Measurements from ENCODE around the gene COPS2.
"Not testable (repeated sequence)": the region's sequence is repeated elsewhere in the genome, so short reads cannot be mapped to it uniquely, and the experiment has no call there.

COPS2 gene

DNA sequence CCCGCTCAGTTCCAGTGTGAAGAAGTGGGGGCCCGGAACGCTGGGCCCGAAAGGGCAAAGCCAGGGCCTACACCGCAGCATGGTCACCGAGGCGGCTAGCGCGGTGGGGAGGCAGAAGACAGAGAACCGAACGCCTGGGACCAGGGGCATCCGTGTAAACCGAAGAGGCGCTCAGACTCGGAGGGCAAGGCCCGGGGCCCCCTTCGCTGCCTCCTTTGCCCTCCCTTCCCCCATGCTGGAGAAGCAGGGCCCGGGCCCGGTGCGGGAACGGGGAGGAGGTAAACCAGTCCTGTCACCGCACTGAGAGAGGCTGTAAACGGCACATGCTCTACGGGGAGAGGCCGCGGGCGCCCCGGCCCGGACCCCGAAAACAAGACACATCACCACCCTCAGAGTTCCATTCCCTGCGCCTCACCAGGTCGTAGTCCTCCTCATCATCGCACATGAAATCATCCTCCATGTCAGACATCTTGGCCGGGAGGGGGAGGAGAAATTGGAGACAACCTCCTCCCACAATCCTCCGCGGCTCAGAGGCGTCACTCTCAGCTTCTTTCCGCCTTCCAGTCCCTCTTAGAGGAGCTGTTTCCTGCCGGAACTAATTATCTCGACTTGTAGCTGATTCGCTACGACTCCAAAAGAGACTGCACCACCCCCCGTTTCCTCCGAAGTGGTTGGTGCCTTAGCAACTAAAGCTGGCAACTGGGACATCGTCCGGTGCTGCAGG is at the start of gene COPS2:
COPS2 (minus strand) TSS at position 490 of the 724 bp plus-strand sequence; CDS start at position 469, 21 bp downstream.
- peak; percentile 98 for DNase-seq

DNA sequence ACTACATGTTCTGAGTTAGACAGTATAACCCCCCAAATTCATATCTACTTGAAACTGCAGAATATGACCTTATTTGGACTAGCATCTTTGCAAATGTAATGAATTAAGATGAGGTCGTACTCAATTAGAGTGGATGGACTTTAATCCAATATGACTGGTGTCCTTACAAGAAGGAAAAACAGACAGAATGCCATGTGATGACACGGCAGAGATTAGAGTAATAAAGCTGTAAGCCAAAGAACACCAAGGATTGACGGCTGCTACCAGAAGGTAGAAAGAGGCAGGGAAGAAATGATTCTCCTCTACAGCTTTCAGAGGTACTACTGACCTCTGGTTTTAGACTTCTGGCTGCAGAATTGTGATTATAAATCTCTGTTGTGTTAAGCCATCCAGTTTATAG is 44.9 kb upstream of the COPS2 start:
- DNase-seq = no peak

DNA sequence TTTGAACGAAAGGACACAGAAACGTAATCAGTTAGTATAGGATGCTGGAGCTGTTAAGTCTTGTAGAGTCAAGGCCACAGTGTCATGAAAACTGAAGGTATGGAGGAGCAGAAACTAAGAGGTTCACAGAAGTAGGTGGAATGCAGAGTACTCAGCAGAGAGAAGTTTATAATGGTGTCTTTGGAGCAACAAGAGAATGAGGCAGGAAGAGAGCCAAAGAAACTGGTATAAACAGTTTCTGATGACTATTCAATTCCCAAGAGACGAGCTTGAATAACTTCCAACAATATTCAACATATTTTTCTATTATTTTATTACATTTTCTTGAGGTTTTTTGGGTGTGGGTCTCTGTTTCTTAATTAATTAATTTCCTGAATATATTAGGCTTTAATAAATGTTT is 44.3 kb upstream of the COPS2 start:
- no peak for DNase-seq

DNA sequence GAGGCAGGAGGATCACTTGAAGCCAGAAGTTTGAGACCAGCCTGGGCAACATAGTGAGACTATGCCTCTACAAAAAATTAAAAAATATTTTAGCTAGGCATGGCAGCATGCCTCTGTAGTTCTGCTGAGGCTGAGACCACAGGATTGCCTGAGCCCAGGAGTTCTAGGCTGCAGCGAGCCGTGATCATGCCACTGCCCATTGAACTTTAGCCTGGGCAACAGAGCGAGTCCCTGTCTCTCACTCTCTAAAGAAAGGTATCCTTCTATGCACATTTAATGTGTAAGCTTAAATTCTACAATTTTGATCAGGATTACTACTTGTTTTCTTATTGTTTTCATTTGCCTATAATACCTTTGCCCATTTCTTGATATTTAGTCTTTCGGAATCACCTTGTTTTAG is 41.5 kb upstream of the COPS2 start:
- no peak for DNase-seq

DNA sequence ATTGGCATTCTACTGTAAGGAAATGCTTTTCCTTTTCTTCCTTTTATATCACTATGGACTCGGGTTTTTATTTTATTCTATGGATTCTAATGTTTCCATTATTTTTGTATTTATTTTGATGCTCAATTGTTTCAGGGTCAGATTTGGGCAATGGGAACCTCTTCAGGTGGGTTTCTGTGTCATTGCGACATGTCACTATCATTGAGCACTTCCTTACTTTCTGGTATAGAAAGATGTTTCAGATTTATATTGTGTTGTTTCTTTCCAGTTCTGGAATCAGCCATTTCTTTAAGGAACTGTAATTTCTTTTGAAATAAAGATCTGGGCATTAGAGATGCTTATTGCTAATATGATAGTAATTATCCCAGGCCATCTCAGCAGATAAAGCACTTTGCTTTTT is 36.5 kb upstream of the COPS2 start:
- no peak for DNase-seq

DNA sequence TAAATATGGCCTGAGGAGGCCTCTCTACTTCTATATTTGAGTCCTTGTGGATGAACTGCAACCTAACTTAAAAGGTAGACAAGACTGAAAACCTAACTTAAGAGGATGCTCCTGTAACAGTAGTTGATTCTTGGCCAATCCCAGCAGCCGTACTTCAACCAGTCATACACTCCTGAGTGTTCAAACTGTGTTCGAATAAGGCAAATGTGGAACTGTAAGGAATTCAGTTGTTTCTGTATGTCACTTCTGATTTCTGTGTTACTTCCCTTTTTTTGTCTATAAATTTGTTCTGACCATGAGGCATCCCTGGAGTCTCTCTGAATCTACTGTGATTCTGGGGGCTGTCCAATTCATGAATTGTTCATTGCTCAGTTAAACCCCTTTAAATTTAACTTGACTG is 35.2 kb upstream of the COPS2 start:
- DNase-seq = no peak

DNA sequence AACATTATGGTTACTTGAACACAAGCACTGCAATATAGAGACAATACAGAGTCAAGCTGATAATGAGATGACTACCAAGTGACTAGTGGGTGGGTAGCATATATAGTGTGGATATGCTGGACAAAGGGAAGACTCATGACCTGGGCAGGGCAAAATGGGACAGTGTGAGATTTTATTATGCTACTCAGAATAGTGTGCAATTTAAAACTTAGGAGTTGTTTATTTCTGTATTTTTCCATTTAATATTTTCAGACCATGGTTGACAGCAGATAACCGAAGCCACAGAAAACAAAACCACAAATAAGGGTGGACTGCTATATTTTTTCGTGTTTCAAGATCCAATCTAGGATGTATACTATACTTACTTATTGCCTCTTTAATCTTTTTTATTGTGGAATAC is 34.2 kb upstream of the COPS2 start:
- no peak for DNase-seq

DNA sequence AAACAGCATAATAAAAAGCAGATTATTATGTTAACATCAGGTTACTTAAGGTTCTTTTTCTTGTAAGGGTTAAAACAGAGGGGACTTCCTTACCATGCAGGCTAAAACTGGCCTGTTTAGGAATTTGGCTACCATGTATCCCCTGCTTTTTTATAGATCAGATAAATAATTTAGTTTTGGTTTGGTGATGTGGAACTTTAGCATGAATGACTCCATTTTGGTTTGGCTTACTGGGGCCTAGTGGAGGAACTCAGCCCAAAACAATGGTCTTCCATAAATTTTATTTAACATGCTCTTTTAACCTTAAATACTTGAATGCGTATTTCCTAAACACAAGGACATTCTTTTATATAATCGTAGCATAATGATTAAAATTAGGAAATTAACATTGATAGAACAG is 33.5 kb upstream of the COPS2 start:
- no peak for DNase-seq

DNA sequence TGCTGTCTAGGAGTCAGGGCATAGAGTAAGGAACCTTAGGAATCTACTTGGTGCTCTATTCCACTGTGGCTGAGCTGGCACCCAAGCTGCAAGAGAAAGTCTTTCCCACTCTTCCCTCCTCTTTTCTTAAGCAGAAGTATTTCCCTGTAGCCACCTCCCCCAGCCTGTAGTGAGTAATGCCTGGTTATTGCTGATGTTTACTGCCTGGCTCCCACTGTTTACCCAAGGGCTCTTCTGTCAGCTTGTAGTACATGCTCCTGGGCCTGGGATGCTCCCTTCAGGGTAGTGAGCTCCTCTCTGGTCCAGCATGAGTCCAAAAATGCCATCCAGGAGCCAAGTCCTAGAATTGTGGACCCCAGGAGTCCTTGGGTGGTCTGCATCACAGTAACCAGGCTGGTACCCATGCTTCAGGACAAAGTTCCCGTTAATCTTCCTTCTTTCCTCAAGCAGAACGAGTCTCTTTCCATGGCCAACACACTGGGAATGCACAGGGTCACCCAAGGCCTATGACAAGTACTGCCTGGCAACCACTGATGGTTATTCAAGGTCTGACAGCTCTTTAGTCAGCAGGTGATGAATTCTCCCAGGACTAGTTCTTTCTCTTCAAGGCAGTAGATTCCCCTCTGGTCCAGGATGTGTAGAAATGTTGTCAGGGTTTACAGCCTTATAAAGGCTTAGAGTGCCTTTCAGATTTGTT is 32.3 kb upstream of the COPS2 start:
- no peak for DNase-seq

DNA sequence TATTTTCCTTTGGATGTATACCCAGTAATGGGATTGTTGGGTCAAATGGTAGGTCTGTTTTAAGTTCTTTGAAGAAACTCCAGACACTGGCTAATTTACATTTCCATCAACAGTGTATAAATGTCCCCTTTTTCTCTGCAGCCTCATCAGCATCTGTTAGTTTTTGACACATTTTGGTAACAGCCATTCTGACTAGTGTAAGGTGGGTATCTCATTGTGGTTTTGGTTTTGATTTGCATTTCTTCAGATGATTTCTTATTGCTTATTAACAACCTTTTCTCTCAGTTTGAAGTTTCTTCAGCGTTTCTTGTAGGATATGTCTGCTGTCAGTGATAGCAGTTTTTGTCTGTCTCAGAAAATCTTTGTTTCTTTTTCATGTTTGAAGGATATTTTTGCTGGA is 30.1 kb upstream of the COPS2 start:
- DNase-seq = no peak

DNA sequence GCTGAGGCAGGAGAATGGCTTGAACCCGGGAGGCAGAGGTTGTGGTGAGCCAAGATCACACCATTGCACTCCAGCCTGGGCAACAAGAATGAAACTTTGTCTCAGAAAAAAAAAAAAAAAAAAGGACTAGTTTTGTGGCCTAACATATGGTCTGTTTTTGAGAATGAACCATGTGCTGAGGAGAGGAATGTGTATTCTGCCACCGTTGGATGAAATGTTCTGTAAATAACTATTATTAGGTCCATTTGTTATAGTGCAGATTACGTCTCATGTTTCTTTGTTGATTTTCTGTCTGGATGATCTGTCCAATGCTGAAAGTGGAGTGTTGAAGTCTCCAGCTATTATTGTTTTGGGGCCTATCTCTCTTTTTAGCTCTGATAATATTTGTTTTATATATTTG is 28.3 kb upstream of the COPS2 start:
- DNase-seq = not testable (repeated sequence)

DNA sequence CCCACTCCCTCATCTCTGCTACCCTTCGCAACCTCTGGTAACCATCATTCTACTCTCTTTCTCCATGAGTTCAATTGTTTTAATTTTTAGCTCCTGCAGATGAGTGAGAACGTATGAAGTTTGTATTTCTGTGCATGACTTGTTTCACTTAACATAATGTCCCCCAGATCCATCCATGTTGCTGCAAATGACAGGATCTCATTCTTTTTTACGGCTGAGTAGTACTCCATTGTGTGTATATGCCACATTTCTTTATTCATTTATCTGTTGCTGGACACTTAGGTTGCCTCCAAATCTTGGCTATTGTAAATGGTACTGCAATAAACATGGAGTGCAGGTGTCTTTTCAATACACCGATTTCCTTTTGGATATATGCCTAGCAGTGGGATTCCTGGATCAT is 26.7 kb upstream of the COPS2 start:
- no peak for DNase-seq

DNA sequence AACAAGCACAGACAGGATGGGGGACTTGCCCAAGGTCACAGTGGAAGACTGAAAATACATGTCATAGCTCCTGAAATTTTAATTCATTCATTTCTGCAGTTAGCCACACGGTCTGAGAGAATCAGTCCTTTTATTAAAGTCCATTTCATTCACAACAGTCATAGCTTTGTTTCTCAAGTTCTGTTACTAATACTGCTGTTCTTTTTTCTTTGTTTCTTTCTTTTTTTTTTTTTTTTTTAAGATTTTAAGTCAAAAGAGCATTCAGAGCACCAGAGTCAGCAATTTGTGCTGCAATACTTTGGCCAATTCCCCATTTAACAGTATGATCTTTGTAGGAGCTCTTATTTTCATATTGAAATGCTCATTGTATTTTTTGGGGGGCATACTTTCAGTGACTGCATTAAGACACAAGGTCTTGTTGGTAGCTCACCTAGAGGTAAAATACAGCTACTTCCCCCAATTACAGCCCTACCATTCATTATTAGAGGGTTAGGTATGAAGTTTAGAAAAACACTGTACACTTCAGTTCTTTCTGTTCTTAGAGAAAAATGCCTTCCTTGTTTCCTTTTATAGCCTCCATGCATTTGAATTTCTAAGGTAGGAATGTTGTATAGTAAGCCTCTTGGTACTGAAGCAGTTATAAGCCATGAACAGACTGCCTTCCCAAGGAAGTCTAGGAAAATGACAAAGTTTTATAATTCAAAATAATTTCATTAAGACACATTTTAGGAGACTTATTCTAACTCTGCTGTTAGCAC is 24.2 kb upstream of the COPS2 start:
- DNase-seq = no peak

DNA sequence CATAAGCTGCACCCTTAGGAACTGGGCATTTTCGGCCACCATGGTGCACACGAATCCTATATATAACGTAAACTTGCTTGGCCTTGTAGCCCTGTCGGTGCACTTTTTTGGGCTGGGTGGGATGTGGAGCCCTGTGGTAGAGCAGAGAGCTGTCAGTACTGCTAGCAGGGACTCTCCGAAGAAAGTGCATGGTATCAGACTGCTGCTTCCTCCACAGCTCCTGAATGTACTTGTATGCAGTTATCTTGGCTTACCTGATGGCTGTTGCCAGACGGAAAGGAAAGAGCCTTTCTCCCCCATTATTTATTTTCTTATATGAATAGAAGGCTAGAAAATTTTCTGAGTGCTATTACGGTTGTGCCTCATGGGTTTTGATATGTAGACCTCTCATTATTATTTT is 23.1 kb upstream of the COPS2 start:
- DNase-seq = no peak

DNA sequence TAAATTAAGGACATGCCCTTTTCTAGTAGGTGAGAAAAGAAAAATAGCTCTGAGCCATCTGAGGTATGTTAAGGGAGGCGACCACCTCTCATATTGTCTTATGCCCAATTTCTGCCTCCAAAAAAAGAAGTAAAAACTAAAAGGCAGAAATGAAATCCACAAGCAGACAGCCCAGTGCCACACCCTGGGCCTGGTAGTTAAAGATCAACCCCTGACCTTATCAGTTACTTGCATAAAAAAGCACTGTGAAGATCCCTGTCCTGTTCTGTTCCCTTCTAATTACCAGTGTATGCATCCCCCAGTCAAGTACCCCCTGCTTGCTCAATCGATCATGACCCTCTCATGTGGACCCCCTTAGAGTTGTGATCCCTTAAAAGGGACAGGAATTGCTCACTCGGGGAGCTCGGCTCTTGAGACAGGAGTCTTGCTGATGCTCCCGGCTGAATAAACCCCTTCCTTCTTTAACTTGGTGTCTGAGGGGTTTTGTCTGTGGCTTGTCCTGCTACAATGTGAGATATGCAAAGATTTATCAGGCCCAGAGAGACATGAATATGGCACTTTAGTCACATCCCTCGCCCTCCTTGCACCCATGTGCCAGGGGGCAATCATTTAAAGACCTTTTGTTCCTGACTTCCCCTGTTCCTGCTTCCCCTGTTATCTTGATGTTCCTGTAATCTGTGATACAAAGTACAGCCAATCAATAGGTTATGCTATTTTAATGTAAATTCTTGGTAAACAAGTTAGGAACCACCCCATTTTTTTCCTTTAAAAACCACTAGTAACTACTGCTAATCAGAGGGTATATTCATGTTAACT is 20.4 kb upstream of the COPS2 start:
- not testable (repeated sequence) for DNase-seq

DNA sequence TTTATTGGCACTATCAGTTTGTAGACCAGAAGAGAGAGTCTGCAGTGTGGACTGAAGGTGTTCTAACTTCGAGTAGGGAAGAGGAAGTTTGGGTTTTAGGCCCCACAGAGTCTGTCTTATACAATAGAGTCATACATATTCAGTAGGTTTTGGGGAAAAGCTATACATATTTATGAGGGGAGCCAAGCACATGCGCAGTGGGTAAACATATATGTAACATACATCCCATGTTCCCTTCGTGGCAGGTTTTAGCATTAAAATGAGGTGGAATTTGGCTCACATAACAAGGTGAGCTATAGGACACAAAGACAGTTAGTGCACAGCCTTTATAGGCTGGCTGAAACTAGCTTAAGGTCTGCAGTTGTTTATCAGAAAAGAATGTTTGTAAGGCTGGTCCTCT is 19.5 kb upstream of the COPS2 start:
- DNase-seq = no peak

DNA sequence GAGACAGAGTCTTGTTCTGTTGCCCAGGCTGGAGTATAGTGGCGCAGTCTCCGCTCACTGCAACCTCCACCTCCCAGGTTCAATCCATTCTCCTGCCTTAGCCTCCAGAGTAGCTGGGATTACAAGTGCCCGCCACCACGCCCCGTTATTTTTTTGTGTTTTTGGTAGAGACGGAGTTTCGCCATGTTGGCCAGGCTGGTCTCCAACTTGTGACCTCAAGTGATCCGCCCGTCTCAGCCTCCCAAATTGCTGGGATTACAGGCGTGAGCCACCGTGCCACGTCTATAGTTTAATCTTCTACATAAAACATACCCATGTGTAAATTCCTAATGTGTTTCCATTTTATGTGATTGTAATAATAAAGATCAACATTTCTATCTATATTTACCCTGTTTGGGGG is 16.4 kb upstream of the COPS2 start:
- no peak for DNase-seq

DNA sequence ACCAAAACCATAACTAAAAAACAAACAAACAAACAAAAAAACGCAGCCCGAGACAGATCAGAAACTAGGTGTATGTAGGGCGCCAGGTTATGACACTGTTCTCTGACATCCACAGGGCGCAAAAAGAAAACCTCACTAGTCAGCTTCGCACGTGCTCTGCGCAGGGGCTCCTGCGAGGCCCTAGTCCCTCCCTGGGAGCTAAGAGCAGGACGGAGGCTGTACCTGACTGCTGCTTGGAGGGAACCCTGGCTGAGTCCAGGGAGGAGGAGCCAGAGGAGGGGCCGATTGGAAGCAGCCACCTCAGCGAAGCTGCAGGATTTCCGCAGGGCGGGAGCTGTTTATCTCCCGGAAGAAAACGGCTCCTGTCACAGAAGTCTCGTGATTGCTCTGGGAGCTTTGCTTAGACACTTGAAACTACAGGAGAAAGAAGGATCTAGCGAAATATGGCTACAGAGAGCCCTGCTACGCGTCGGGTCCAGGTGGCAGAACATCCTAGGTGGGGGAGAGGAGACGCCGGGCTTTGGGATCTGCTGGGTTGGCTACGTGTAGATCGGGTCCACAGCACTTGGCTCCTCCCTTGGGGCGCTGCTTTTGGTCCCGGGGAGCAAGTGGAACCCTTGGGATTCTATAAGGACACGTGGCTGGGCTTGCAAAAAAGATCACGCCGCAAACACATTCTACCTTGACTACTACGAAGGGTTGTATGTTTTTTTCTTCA is 14.6 kb upstream of the COPS2 start, which contains the start of gene GALK2:
GALK2 (plus strand) TSS at position 368 of the 718 bp plus-strand sequence; CDS start at position 444, 76 bp downstream.
- DNase-seq = peak; percentile 88

DNA sequence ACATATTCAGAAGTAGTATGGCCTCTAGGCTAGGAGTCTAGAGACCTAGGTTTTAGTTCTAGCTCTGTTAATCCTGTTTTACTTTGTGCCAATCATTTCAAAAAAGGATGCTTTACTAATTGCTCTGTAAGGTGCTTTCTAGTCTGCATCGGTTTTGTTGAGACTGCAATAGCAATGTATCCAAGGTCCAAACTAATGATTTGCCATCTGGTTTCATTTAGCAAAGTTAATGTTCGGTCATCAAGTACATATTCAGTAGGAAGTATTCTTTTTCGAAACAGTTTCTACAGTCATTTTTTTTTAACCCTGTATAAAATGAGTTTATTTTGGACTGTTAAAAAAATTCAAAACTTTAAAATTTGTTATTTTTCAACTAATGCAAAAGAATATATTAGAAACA is 12.6 kb upstream of the COPS2 start:
- no peak for DNase-seq

DNA sequence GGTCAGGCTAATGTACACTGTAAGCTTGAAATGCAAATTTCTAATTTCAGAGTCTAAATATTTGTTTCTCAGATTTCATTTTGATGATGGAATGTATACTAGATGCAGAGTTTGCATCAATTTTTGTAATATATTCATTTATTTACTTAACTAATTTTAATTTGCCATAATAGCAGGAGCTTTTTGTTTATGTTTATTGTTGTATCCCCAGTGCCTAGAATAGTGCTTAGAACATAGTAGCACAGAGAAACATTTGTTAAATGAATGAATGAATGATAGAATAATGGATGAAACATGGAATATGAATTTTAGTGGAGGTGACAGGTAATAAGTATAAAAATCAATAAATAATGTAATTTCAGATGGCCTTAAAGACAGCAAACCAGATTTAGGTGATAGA is 9.5 kb upstream of the COPS2 start:
- no peak for DNase-seq

DNA sequence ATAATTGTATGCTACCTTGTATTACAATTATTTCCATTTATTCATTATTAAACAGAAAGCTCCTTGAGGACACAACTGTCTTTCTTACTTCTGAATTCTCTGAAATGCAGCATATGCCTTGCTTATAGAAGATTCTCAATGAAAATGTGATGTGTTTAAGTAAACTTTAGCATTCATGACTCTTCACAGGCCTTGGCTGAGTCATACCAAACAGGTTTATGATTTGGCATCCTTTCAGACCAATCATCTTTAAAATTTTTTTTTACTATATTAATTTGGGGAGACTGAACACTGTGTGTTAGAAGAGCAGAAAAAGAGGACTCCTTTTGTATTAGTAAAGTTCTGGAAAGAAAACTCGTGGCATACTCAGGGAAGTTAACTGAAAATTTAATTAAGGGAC is 8.3 kb upstream of the COPS2 start:
- no peak for DNase-seq
